GM12874 (cell line): Measurements from ENCODE around the gene MAMSTR.

Experiments
- TF ChIP-seq, protein P1 (sequence below): IDR thresholded peaks from 2 replicates; pipeline ENCODE4 v1.5.1; 2011; ENCODE audit warnings: low read depth, mild to moderate bottlenecking, control low read depth, low read length, moderate library complexity; ENCODE audit not compliant: insufficient read depth

MAMSTR gene

DNA sequence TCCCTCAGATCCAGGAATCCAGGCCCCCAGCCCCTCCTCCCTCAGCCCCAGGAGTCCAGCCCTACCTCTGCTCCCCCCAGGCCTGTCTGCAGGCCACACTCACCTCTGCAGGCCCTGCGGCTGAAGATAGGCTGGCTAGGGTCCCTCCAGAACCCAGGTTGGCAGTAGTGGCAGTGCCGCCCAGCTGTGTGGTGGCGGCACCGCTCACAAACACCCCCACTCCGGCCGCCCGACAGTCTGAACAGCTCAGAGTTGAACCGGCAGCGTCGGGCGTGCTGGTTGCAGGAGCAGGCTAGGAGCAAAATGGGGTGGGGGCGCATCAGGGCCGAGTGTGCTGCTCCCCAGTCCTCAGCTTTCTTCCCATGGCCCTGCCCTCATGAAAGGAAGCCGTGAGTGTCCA lies 55.0 kb downstream of the MAMSTR start:
- TF ChIP-seq, protein P1, sequence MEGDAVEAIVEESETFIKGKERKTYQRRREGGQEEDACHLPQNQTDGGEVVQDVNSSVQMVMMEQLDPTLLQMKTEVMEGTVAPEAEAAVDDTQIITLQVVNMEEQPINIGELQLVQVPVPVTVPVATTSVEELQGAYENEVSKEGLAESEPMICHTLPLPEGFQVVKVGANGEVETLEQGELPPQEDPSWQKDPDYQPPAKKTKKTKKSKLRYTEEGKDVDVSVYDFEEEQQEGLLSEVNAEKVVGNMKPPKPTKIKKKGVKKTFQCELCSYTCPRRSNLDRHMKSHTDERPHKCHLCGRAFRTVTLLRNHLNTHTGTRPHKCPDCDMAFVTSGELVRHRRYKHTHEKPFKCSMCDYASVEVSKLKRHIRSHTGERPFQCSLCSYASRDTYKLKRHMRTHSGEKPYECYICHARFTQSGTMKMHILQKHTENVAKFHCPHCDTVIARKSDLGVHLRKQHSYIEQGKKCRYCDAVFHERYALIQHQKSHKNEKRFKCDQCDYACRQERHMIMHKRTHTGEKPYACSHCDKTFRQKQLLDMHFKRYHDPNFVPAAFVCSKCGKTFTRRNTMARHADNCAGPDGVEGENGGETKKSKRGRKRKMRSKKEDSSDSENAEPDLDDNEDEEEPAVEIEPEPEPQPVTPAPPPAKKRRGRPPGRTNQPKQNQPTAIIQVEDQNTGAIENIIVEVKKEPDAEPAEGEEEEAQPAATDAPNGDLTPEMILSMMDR, result no peak

DNA sequence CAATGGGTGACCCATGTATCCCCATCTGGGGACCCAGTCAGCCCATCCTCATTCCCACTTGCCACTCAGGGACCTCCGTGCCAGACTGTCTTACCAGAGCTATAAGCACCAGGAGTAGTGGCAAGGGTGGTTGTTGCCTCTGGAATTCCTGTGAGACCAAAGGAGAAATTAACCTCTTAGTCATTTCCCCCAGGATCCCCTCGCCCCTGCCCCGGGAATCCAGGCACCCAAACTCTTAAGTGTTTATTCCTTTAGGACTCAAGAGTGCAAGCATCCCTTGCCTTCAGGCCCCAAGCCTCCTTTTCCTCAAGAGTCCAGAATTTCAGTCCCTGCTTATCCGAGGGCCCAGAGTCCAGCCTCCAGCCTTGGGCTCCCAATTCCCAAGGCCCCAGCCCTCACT lies 55.9 kb downstream of the MAMSTR start:
- TF ChIP-seq, protein P1, result no peak
